ENCODE results near the gene SLC16A3. TPM values are rescaled to one million over a fixed set of nuclear protein-coding genes. Genes with fewer than 3 reads are reported as not detected.
A peak's percentile ranks its signal among the peaks of the same experiment; 100 is the strongest.

The SLC16A3 gene
- total and polyA plus RNA-seq, 9 of the 15 experiments (the other 6 are each of a cell fraction or from before 2014, with no cell fraction given): 0.11 to 5.4 (median 1.2) TPM; not detected in 2

DNA sequence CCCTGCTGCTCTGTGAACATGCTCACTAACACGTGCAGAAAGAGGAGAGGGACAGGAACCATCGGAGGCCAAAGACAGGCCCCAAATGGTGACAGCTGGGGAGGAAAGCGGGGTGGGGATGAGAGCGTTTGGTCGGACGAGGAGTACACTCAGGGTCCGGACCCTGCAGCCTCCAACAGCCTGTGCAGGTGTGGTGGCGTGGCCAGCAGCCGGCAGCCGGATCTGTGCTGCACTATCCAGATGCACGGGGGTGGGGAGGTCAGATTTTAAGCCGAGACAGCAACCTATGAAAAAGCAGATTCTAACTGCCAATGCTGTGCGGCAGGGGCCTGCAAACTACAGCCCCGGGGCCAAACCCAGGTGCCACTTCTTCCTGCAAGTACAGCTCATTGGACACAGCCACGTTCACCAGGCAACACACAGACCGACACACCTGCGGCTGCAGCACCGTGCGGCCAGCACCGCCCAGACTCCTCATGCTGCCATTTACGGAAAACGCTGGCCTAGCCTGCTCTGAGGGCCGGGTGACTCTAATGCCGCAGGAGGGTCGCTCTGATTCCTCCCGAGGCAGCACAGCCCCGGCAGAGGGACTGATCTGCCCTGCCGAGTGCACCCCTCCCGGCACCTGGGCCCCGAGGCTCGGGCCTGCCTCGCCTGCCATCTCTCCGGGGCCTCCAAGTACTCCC lies 21.2 kb downstream of the SLC16A3 start (continued):
- TF ChIP-seq, protein P1, sequence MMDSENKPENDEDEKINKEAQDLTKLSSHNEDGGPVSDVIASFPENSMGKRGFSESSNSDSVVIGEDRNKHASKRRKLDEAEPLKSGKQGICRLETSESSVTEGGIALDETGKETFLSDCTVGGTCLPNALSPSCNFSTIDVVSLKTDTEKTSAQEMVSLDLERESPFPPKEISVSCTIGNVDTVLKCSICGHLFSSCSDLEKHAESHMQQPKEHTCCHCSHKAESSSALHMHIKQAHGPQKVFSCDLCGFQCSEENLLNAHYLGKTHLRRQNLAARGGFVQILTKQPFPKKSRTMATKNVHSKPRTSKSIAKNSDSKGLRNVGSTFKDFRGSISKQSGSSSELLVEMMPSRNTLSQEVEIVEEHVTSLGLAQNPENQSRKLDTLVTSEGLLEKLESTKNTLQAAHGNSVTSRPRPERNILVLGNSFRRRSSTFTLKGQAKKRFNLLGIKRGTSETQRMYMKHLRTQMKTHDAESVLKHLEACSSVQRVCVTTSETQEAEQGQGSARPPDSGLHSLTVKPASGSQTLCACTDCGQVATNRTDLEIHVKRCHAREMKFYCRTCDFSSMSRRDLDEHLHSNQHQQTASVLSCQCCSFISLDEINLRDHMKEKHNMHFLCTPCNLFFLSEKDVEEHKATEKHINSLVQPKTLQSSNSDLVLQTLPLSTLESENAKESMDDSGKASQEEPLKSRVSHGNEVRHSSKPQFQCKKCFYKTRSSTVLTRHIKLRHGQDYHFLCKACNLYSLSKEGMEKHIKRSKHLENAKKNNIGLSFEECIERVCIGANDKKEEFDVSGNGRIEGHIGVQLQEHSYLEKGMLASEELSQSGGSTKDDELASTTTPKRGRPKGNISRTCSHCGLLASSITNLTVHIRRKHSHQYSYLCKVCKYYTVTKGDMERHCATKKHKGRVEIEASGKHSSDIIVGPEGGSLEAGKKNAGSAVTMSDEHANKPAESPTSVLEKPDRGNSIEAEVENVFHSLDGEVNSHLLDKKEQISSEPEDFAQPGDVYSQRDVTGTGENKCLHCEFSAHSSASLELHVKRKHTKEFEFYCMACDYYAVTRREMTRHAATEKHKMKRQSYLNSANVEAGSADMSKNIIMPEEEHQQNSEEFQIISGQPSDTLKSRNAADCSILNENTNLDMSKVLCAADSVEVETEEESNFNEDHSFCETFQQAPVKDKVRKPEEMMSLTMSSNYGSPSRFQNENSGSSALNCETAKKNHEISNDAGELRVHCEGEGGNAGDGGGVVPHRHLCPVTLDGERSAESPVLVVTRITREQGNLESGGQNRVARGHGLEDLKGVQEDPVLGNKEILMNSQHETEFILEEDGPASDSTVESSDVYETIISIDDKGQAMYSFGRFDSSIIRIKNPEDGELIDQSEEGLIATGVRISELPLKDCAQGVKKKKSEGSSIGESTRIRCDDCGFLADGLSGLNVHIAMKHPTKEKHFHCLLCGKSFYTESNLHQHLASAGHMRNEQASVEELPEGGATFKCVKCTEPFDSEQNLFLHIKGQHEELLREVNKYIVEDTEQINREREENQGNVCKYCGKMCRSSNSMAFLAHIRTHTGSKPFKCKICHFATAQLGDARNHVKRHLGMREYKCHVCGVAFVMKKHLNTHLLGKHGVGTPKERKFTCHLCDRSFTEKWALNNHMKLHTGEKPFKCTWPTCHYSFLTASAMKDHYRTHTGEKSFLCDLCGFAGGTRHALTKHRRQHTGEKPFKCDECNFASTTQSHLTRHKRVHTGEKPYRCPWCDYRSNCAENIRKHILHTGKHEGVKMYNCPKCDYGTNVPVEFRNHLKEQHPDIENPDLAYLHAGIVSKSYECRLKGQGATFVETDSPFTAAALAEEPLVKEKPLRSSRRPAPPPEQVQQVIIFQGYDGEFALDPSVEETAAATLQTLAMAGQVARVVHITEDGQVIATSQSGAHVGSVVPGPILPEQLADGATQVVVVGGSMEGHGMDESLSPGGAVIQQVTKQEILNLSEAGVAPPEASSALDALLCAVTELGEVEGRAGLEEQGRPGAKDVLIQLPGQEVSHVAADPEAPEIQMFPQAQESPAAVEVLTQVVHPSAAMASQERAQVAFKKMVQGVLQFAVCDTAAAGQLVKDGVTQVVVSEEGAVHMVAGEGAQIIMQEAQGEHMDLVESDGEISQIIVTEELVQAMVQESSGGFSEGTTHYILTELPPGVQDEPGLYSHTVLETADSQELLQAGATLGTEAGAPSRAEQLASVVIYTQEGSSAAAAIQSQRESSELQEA (IDR thresholded peaks at IDR 0.05; ENCODE audit: low read depth): no peak
- TF ChIP-seq NR2C1 (IDR thresholded peaks at IDR 0.05) (no peak), NR2C1 (tag; IDR thresholded peaks at IDR 0.05) (no peak), ZNF436 (CRISPR knock-in tag; IDR thresholded peaks at IDR 0.05) (no peak), POLR2G (IDR thresholded peaks at IDR 0.05; ENCODE audit: low read depth, low read length) (peak; percentile 53), RBM22 (IDR thresholded peaks at IDR 0.05; ENCODE audit: low read depth, low read length, poor library complexity, severe bottlenecking) (peak; percentile 65), FOXP1 (CRISPR knock-in tag; IDR thresholded peaks at IDR 0.05) (no peak), RNF2 (IDR thresholded peaks at IDR 0.05) (no peak)
- TF ChIP-seq, protein P2, sequence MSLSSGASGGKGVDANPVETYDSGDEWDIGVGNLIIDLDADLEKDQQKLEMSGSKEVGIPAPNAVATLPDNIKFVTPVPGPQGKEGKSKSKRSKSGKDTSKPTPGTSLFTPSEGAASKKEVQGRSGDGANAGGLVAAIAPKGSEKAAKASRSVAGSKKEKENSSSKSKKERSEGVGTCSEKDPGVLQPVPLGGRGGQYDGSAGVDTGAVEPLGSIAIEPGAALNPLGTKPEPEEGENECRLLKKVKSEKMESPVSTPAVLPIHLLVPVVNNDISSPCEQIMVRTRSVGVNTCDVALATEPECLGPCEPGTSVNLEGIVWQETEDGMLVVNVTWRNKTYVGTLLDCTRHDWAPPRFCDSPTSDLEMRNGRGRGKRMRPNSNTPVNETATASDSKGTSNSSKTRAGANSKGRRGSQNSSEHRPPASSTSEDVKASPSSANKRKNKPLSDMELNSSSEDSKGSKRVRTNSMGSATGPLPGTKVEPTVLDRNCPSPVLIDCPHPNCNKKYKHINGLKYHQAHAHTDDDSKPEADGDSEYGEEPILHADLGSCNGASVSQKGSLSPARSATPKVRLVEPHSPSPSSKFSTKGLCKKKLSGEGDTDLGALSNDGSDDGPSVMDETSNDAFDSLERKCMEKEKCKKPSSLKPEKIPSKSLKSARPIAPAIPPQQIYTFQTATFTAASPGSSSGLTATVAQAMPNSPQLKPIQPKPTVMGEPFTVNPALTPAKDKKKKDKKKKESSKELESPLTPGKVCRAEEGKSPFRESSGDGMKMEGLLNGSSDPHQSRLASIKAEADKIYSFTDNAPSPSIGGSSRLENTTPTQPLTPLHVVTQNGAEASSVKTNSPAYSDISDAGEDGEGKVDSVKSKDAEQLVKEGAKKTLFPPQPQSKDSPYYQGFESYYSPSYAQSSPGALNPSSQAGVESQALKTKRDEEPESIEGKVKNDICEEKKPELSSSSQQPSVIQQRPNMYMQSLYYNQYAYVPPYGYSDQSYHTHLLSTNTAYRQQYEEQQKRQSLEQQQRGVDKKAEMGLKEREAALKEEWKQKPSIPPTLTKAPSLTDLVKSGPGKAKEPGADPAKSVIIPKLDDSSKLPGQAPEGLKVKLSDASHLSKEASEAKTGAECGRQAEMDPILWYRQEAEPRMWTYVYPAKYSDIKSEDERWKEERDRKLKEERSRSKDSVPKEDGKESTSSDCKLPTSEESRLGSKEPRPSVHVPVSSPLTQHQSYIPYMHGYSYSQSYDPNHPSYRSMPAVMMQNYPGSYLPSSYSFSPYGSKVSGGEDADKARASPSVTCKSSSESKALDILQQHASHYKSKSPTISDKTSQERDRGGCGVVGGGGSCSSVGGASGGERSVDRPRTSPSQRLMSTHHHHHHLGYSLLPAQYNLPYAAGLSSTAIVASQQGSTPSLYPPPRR (CRISPR knock-in tag; IDR thresholded peaks at IDR 0.05; ENCODE audit: borderline replicate concordance): no peak
- TF ChIP-seq, protein P3, sequence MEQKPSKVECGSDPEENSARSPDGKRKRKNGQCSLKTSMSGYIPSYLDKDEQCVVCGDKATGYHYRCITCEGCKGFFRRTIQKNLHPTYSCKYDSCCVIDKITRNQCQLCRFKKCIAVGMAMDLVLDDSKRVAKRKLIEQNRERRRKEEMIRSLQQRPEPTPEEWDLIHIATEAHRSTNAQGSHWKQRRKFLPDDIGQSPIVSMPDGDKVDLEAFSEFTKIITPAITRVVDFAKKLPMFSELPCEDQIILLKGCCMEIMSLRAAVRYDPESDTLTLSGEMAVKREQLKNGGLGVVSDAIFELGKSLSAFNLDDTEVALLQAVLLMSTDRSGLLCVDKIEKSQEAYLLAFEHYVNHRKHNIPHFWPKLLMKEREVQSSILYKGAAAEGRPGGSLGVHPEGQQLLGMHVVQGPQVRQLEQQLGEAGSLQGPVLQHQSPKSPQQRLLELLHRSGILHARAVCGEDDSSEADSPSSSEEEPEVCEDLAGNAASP (IDR thresholded peaks at IDR 0.05): no peak
